Esophagus muscularis mucosa (tissue), 3 donors: ENCODE measurements around the gene ZNF138.

Experiments
- EP300 ChIP-seq: sonication (generic); formaldehyde crosslinking; IDR thresholded peaks from one replicate; pipeline ENCODE4 v1.6.1; 2017; ENCODE audit warnings: antibody characterized with exemption
- TF ChIP-seq, protein P1 (sequence below), 3 experiments: fragments of 200-600 bp in 2 of 3; fragments of 450-650 bp in 1 of 3; sonication (generic) in 2 of 3; IDR thresholded peaks; one replicate each; pipeline ENCODE4 v1.5.1; 2017 to 2019; ENCODE audit warnings: antibody characterized with exemption in 3 of 3, mild to moderate bottlenecking in 2 of 3, moderate library complexity in 1 of 3

DNA sequence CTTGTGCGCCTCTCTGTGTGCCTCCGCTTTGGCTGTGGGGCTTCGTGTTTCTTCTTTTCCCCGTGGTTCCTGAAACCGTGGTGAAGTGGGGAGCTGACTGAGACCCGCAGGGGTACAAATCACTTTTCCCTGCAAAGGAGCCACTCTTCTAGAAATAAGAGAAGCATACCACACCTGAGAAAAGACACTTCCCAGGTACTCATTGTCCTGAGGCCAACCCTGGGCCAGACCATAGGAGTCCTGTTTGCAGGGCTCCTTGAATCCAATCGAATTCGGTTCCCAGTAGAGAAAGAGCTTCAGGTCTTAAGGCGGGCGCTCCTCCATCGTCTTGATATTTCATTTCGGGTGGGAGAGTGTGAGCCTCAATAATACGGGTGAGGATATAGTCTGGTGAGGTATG is 76.4 kb downstream of the ZNF138 start:
- TF ChIP-seq, protein P1, sequence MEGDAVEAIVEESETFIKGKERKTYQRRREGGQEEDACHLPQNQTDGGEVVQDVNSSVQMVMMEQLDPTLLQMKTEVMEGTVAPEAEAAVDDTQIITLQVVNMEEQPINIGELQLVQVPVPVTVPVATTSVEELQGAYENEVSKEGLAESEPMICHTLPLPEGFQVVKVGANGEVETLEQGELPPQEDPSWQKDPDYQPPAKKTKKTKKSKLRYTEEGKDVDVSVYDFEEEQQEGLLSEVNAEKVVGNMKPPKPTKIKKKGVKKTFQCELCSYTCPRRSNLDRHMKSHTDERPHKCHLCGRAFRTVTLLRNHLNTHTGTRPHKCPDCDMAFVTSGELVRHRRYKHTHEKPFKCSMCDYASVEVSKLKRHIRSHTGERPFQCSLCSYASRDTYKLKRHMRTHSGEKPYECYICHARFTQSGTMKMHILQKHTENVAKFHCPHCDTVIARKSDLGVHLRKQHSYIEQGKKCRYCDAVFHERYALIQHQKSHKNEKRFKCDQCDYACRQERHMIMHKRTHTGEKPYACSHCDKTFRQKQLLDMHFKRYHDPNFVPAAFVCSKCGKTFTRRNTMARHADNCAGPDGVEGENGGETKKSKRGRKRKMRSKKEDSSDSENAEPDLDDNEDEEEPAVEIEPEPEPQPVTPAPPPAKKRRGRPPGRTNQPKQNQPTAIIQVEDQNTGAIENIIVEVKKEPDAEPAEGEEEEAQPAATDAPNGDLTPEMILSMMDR (IDR thresholded peaks at IDR 0.05) = no peak
- TF ChIP-seq EP300 = no peak
